ENCODE data around the gene TMEM121. TPM values are rescaled to one million over a fixed set of nuclear protein-coding genes. Genes with fewer than 3 reads are reported as not detected.
"Not testable (repeated sequence)": the region's sequence is repeated elsewhere in the genome, so short reads cannot be mapped to it uniquely, and the experiment has no call there.

Gene TMEM121
- total RNA-seq, 1 experiment from 2014 or later = 33.6 TPM

GRCh38 chr14:105546410-105546809 is 20.0 kb downstream of the TMEM121 start:
- DNase-seq; H3K4me1 ChIP-seq (ENCODE audit: insufficient read depth, low read length); H2AFZ ChIP-seq (ENCODE audit: low read length); H3K27ac ChIP-seq (ENCODE audit: low read length); intact Hi-C loops (cut with micrococcal nuclease); H3K4me2 ChIP-seq (ENCODE audit: low read length); ATAC-seq; POLR2A ChIA-PET (ENCODE audit: unreplicated experiment); H4K20me1 ChIP-seq (ENCODE audit: low read length); BruUV-seq (replicated peaks); CTCF ChIA-PET; H3K79me2 ChIP-seq (ENCODE audit: low read length); H3K36me3 ChIP-seq (ENCODE audit: low read depth, low read length); H3K4me3 ChIP-seq (ENCODE audit: low read length); H3K9me3 ChIP-seq (ENCODE audit: low read length); H3K9ac ChIP-seq (ENCODE audit: low read length); H3F3A ChIP-seq (ENCODE audit: low read length, unreplicated experiment); H3K9me2 ChIP-seq (replicated peaks; ENCODE audit: low read length): not testable (repeated sequence)
- H3K27me3 ChIP-seq (ENCODE audit: low read length) = peaks cover 12% of the 10 kb centered on the region; the same call in 1 of the 2 replicates

GRCh38 chr14:105547072-105547471 is 20.7 kb downstream of the TMEM121 start:
- POLR2A ChIA-PET (ENCODE audit: unreplicated experiment); H3K4me3 ChIP-seq (ENCODE audit: low read length); intact Hi-C loops (cut with micrococcal nuclease): not testable (repeated sequence)

GRCh38 chr14:105547741-105548169 is 21.4 kb downstream of the TMEM121 start:
- Histone ChIP-seq H3K27ac (ENCODE audit: low read length) (no peak overlapping the region), H3K27me3 (ENCODE audit: low read length) (peaks cover 8% of the 10 kb centered on the region; the same call in 1 of the 2 replicates), H4K20me1 (ENCODE audit: low read length) (no peaks in the 10 kb centered on the region), H3K36me3 (ENCODE audit: low read depth, low read length) (no peaks in the 10 kb centered on the region), H3K4me1 (ENCODE audit: insufficient read depth, low read length) (no peaks in the 10 kb centered on the region), H3K4me3 (ENCODE audit: low read length) (no peak overlapping the region), H3K79me2 (ENCODE audit: low read length) (no peaks in the 10 kb centered on the region), H3K9me3 (ENCODE audit: low read length) (no peaks in the 10 kb centered on the region), H3K9me2 (replicated peaks; ENCODE audit: low read length) (no peaks in the 10 kb centered on the region), H3K4me2 (ENCODE audit: low read length) (no peak overlapping the region), H3F3A (ENCODE audit: low read length, unreplicated experiment) (no peaks in the 10 kb centered on the region), H2AFZ (ENCODE audit: low read length) (no peak overlapping the region), H3K9ac (ENCODE audit: low read length) (no peak overlapping the region)
- DNase-seq (no peak), ATAC-seq (no peak)
- no peak for TF ChIP-seq EZH2phosphoT487 (IDR thresholded peaks at IDR 0.05; ENCODE audit: borderline replicate concordance, low read length)
- no peak for TF ChIP-seq CTCF (conservative IDR thresholded peaks at IDR 0.05; ENCODE audit: low read depth, low read length)
- TF ChIP-seq EZH2 (IDR thresholded peaks at IDR 0.05; ENCODE audit: low read length, unreplicated experiment) = no peak
- ChIA-PET CTCF (interaction anchor here (0.7 kb wide), 1 partner anchor 11 kb away, joined by 3 read pairs; no protein-coding TSS in a partner anchor), POLR2A (ENCODE audit: unreplicated experiment) (no interaction called here)
- intact Hi-C loops (cut with micrococcal nuclease) = no loop called here
- no TSS peak for BruUV-seq (replicated peaks)

More at GRCh38 chr14:105547072-105547471, 20.7 kb downstream of the TMEM121 start:
- H3K27ac ChIP-seq (ENCODE audit: low read length); DNase-seq; BruUV-seq (replicated peaks); CTCF ChIA-PET; H3K9me3 ChIP-seq (ENCODE audit: low read length); H3K9me2 ChIP-seq (replicated peaks; ENCODE audit: low read length); ATAC-seq; H3F3A ChIP-seq (ENCODE audit: low read length, unreplicated experiment); H3K36me3 ChIP-seq (ENCODE audit: low read depth, low read length); H4K20me1 ChIP-seq (ENCODE audit: low read length); H2AFZ ChIP-seq (ENCODE audit: low read length); H3K79me2 ChIP-seq (ENCODE audit: low read length); H3K4me1 ChIP-seq (ENCODE audit: insufficient read depth, low read length); H3K9ac ChIP-seq (ENCODE audit: low read length); H3K27me3 ChIP-seq (ENCODE audit: low read length); H3K4me2 ChIP-seq (ENCODE audit: low read length): not testable (repeated sequence)

GRCh38 chr14:105549481-105549880 is 23.1 kb downstream of the TMEM121 start:
- Histone ChIP-seq H3K9me2 (replicated peaks; ENCODE audit: low read length) (no peaks in the 10 kb centered on the region), H3F3A (ENCODE audit: low read length, unreplicated experiment) (no peaks in the 10 kb centered on the region), H3K9me3 (ENCODE audit: low read length) (no peaks in the 10 kb centered on the region), H2AFZ (ENCODE audit: low read length) (no peak overlapping the region), H3K4me3 (ENCODE audit: low read length) (no peak overlapping the region), H3K27ac (ENCODE audit: low read length) (no peak overlapping the region), H4K20me1 (ENCODE audit: low read length) (no peaks in the 10 kb centered on the region), H3K4me2 (ENCODE audit: low read length) (no peak overlapping the region), H3K36me3 (ENCODE audit: low read depth, low read length) (no peaks in the 10 kb centered on the region), H3K79me2 (ENCODE audit: low read length) (no peaks in the 10 kb centered on the region), H3K27me3 (ENCODE audit: low read length) (no peaks in the 10 kb centered on the region), H3K4me1 (ENCODE audit: insufficient read depth, low read length) (no peaks in the 10 kb centered on the region), H3K9ac (ENCODE audit: low read length) (no peak overlapping the region)
- intact Hi-C loops (cut with micrococcal nuclease) = no loop called here
- ATAC-seq = no peak
- no TSS peak for BruUV-seq (replicated peaks)
- no peak for DNase-seq
- ChIA-PET POLR2A (ENCODE audit: unreplicated experiment) (no interaction called here), CTCF (no interaction called here)
- TF ChIP-seq EZH2 (IDR thresholded peaks at IDR 0.05; ENCODE audit: low read length, unreplicated experiment) (no peak), CTCF (conservative IDR thresholded peaks at IDR 0.05; ENCODE audit: low read depth, low read length) (no peak), EZH2phosphoT487 (IDR thresholded peaks at IDR 0.05; ENCODE audit: borderline replicate concordance, low read length) (no peak)

Measured in PC-3 (cell line).